AG09309 (cell line): ENCODE data around the gene THBD.

Source experiments
- DNase-seq: peaks from one replicate; pipeline ENCODE4 v3.0.0-alpha.2; 2010; ENCODE audit warnings: low read depth
- H3K4me3 ChIP-seq: 2 replicates; pipeline ENCODE4 v1.5.1; 2011; ENCODE audit warnings: mild to moderate bottlenecking, low read depth, low read length, moderate library complexity; ENCODE audit not compliant: control insufficient read depth
- TF ChIP-seq, protein P1 (sequence below): IDR thresholded peaks from 2 replicates; pipeline ENCODE4 v1.5.1; 2011; ENCODE audit warnings: mild to moderate bottlenecking, low read depth, low read length, inconsistent platforms; ENCODE audit not compliant: insufficient read depth, control insufficient read depth; ENCODE audit errors: missing control alignments

THBD gene

DNA sequence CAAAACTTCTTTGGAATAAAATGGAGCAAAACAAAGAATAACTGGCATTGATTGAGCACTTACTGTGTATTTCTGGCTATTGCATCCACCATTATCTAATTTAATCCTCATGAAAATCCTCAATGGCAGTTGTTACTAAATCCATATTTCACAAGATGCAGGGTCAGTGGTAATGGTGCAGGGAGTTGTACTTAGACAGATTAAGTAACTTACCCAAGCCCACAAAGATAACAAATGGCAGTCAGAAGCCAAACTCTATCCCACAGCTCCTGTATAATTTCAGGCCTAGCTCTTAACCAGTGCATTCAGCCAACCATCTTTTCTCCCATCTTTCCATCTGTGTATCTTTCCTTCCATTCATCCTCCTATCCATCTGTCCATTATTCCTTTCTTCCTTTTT, 43.7 kb downstream of the THBD start:
- TF ChIP-seq, protein P1, sequence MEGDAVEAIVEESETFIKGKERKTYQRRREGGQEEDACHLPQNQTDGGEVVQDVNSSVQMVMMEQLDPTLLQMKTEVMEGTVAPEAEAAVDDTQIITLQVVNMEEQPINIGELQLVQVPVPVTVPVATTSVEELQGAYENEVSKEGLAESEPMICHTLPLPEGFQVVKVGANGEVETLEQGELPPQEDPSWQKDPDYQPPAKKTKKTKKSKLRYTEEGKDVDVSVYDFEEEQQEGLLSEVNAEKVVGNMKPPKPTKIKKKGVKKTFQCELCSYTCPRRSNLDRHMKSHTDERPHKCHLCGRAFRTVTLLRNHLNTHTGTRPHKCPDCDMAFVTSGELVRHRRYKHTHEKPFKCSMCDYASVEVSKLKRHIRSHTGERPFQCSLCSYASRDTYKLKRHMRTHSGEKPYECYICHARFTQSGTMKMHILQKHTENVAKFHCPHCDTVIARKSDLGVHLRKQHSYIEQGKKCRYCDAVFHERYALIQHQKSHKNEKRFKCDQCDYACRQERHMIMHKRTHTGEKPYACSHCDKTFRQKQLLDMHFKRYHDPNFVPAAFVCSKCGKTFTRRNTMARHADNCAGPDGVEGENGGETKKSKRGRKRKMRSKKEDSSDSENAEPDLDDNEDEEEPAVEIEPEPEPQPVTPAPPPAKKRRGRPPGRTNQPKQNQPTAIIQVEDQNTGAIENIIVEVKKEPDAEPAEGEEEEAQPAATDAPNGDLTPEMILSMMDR: no peak
- H3K4me3 ChIP-seq: no peak overlapping the region
- DNase-seq: no peak

DNA sequence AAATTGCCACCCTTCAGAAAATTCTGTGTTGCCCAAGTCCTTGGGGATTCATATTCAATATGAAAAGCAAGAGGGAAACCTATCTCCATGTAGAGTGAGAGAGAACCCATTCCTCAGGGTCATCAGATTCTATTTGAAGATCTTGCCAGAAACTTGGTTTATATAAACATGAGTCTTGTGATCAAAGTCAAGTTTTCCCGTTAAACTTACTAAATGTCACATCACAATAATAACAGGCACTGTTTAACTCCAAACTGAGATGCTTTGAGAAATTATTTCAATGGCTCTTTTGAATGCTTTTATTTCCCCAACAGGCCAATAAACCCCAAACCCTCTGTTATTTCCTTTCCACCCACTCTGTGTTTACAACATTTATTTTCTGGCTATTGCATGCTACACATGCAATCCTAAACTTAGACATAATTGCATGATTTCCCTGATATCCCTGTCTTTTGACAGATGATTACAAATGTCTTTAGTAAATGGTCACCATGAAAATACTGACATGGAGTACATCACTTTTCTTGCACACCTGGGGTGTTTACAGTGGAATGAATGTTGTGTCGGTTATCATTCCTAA, 45.5 kb downstream of the THBD start:
- TF ChIP-seq, protein P1: no peak
- no peak for DNase-seq
- H3K4me3 ChIP-seq: no peak overlapping the region

DNA sequence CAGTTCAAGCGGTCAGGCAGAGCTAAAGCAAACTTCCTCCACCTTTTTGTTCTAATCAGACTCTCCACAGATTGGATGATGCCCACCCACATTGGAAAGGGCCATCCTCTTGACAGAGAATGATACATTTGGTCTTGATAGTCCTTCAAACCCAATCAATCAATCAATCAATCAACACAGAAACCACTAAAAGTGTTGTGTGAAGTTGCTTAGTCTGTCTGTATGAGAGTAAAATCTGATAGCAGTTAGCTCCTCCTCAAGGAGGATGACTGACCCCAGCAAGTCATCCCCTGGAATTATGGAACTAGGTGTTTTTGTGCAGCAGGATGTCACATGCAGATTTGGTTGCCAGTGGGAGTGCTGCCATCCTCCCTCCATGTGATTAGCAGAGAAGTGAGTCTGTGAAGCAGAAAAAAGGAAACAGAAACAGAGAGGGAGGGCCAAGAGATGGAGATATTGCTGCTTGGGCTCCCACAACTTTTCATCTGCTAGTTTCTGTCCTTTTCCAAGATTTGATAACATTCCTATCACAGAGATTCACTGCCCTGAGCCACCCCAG, 46.3 kb downstream of the THBD start:
- DNase-seq: no peak
- TF ChIP-seq, protein P1: no peak
- H3K4me3 ChIP-seq: no peak overlapping the region

DNA sequence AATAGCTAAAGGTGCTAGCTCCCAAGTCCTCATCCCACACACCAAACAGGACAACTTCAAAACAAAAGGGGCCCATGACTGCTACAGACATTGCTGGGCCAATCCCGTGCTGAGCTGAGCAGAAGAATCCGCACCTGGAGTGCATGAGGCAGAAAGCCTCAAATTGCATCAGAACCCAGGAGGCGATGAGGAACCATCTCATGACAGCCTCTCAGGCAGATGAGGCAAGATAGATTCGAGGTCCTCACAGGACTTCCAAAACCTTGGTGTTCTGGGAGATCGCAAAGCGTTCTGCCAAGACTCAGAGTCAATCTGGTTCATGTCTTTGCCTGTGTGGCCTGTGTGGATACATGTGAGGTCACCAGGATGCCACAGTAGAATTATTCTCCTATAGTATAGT, 47.2 kb downstream of the THBD start:
- TF ChIP-seq, protein P1: no peak
- H3K4me3 ChIP-seq: no peak overlapping the region
- no peak for DNase-seq

DNA sequence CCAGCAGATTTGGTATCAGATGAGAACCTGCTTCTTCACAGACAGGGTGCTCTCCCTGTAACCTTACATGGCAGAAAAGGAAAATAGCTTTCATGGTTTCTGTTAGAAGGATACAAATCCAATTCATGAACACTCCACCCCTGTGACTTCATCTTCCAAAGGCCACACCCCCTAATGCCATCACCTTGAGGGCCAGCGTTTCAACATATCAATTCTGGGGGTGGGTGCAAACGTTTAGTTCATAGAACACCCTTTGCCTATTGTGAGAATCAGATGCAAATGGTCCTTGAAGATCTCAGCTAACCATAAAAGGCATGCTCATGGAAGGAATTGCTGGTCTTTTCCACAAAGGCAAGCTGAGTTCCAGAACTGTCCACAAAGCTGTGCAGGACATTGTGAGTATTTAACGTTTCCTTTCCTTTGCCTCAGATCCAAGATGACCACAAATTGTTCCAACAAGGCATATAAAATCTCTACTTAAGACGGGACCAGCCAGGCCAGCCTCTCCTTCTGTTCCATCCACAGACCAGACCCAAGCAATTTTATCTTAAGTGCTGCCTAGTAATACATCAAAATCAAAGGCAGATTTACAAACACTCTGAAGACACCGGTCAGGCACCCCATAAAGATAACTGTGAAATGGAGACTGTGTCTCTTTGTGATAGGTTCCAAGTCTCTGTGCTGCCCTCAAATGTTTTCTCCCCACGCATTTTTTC, 49.1 kb downstream of the THBD start:
- no peak overlapping the region for H3K4me3 ChIP-seq
- TF ChIP-seq, protein P1: no peak
- DNase-seq: no peak

DNA sequence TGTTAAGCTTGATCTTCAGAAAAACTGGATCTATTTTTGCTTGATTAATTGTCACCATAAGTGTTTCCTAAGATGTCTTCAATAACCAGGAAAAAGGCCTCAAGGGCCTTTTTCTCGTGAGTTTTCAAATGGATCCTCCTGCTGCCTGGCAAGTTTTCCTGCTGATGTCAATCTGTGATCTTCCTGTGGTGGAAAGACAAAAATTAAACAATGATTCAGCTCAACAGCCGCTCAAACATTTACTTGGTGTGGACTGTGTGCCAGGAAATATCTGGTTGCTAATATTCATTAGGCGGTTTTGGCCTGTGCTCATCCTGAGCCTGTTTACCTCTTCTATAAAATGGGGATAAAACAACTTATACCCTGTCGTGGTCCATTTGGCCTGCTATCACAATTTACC, 49.7 kb downstream of the THBD start:
- no peak overlapping the region for H3K4me3 ChIP-seq
- no peak for DNase-seq
- TF ChIP-seq, protein P1: no peak

DNA sequence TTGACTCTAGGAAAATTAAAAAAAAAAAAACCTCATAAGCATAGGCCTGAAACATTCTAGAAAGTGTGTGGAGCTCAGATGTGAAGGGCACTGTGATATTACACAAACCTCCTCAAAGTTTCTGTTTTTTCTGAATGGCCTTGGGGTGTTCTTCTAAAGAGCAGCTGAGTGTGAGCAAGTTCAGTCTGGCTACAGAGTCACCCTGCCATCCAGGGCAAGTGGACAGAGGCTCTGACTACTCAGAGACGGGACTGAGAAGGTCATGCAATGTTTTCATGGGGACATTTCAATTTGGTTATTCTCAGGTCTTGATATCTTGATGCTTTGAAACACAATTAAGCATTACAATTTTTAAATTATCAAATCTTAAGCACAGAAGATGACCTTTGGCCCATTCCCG, 51.0 kb downstream of the THBD start:
- TF ChIP-seq, protein P1: no peak
- no peak for DNase-seq
- no peak overlapping the region for H3K4me3 ChIP-seq
